Testis (tissue), 3 donors: ENCODE measurements around the gene MARCHF5. TPM values are rescaled to one million over a fixed set of nuclear protein-coding genes. Genes with fewer than 3 reads are reported as not detected.

ENCODE experiments used
- DNase-seq: peaks from one replicate; pipeline ENCODE4 v3.0.0-alpha.2; 2019
- H3K27ac ChIP-seq, 2 donors: fragments of 200-600 bp; sonication (generic); one replicate each; pipeline ENCODE4 v1.5.1; 2019
- H3K27me3 ChIP-seq: fragments of 200-600 bp; sonication (generic); one replicate; pipeline ENCODE4 v1.5.1; 2019
- H3K36me3 ChIP-seq: fragments of 200-600 bp; sonication (generic); one replicate; pipeline ENCODE4 v1.5.1; 2017; ENCODE audit warnings: low read depth; ENCODE audit errors: missing control alignments
- H3K4me1 ChIP-seq: fragments of 200-600 bp; sonication (generic); one replicate; pipeline ENCODE4 v1.5.1; 2019
- H3K4me3 ChIP-seq, 2 donors: fragments of 200-600 bp; sonication (generic); one replicate each; pipeline ENCODE4 v1.5.1; 2017 to 2019
- H3K9me3 ChIP-seq: fragments of 200-600 bp; sonication (generic); one replicate; pipeline ENCODE4 v1.5.1; 2017
- CTCF ChIP-seq, 3 experiments: fragments of 450-650 bp in 2 of 3; fragments of 200-600 bp in 1 of 3; sonication (generic) in 1 of 3; IDR thresholded peaks; one replicate each; pipeline ENCODE4 v1.5.1; 2016 to 2019; ENCODE audit warnings: antibody characterized with exemption in 3 of 3, mild to moderate bottlenecking in 2 of 3, moderate library complexity in 1 of 3
- POLR2A ChIP-seq: fragments of 450-650 bp; IDR thresholded peaks from one replicate; pipeline ENCODE4 v1.6.1; 2017; ENCODE audit warnings: antibody characterized with exemption, mild to moderate bottlenecking, moderate library complexity
- WGBS, 2 donors: methylation state at CpG; one replicate each; pipeline ENCODE4 v1.1.5; 2018; 5-methylcytosine and 5-hydroxymethylcytosine counted together
- intact Hi-C: fragments of 100-400 bp; cut with DNase I; formaldehyde crosslinking; loops from one replicate; pipeline ENCODE4 v1.15.1; 2023; ENCODE audit warnings: low total_unique reads
- polyA plus RNA-seq: library from polyadenylated mRNA; stranded (reverse); fragments of 350-450 nt; fragmentation: Illumina TruSeq; extraction: RNeasy Lipid Tissue Mini Kit (QIAGEN cat#74804); gene quantifications from one replicate; pipeline ENCODE4 v1.2.3, GENCODE V29; 2014; ENCODE audit warnings: low read depth, low replicate concordance; ENCODE audit not compliant: insufficient read depth
- total RNA-seq, 2 donors: library from RNA; depleted of rRNA; stranded (reverse); fragments of >200 nt; gene quantifications; one replicate each; pipeline ENCODE4 v1.2.3, GENCODE V29; 2016

Gene MARCHF5
- total and polyA plus RNA-seq, 3 donors from 2014 or later = 17.1 to 53.9 (median 23.3) TPM

GRCh38 chr10:92303096-92303495 is 12.1 kb downstream of the MARCHF5 start:
- Histone ChIP-seq H3K27me3 (no peaks in the 10 kb centered on the region), H3K9me3 (no peaks in the 10 kb centered on the region), H3K4me1 (no peaks in the 10 kb centered on the region), H3K27ac (no peak overlapping the region), H3K4me3 (no peak overlapping the region), H3K36me3 (no peaks in the 10 kb centered on the region)
- no peak for DNase-seq
- intact Hi-C loops = no loop called here
- no peak for TF ChIP-seq POLR2A
- TF ChIP-seq CTCF (IDR thresholded peaks at IDR 0.05) = no peak

GRCh38 chr10:92304061-92304460 is 13.1 kb downstream of the MARCHF5 start:
- Histone ChIP-seq H3K9me3 (no peaks in the 10 kb centered on the region), H3K4me3 (no peak overlapping the region), H3K27ac (no peak overlapping the region), H3K36me3 (no peaks in the 10 kb centered on the region), H3K4me1 (no peaks in the 10 kb centered on the region), H3K27me3 (no peaks in the 10 kb centered on the region)
- no peak for DNase-seq
- WGBS, 2 donors = 93 to 97% methylated on average over 1 of the region's 1 CpG
- no peak for TF ChIP-seq CTCF (IDR thresholded peaks at IDR 0.05)
- TF ChIP-seq POLR2A = no peak
- intact Hi-C loops = no loop called here

DNA sequence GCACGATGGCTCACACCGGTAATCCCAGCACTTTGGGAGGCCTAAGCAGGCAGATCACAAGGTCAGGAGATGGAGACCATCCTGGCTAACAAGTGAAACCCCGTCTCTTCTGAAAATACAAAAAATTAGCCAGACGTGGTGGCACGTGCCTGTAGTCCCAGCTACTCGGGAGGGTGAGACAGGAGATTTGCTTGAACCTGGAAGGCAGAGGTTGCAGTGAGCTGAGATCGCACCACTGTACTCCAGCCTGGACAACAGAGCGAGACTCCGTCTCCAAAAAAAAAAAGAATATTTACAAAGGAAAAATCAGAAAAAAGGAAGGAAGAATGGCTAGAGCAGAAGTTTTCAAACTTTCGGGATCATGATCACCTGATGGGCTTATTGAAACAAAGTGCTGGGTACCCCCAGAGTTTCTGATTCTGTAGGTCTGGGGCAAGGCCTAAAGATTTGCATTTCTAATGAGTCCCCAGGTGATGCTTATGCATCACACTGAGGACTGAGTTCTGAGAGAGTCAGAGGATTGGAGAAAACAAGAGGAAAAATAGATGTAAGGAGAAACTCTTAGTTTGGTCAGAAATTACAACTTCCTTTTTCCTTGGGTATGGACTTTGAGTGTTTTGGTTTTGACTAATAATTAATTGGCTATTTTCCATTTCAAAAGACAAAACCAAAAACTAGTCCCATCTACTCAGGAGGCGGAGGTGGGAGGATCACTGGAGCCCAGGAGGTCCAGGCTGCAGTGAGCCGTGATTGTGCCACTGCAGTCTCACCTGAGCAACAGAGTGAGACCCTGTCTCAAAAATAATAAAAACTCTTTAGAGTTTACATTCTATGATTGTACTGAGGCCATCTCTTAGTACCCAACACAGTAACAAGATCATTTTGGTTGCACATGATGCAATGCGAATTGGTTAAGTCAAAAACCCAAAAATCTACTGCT is 14.4 kb downstream of the MARCHF5 start:
- H3K4me3 ChIP-seq = no peak overlapping the region
- H3K9me3 ChIP-seq = no peaks in the 10 kb centered on the region
- DNase-seq = no peak
- no peaks in the 10 kb centered on the region for H3K4me1 ChIP-seq
- no peaks in the 10 kb centered on the region for H3K27me3 ChIP-seq
- 90 to 92% methylated on average over 13 of the region's 13 CpGs for WGBS, 2 donors
- no peak for TF ChIP-seq CTCF (IDR thresholded peaks at IDR 0.05)
- TF ChIP-seq POLR2A = no peak
- no peak overlapping the region for H3K27ac ChIP-seq
- H3K36me3 ChIP-seq = no peaks in the 10 kb centered on the region
- intact Hi-C loops = no loop called here

DNA sequence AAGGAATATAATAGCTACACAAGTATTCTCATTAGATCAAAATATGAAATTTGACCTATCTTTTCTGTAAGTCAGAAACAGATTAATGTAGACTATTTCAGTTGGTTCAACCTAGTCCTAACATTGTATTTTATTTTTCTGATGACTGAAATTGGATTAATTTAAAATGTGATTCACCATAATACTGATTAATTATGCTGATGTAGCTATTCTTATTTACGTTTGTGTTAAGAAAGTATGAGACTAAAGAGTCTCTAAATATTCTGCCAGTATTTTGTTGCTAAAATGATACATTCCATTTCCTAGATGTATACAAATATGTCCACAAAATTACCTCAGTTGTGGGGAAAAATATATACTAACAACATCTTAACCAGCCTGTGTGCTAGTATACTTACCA is 18.3 kb downstream of the MARCHF5 start:
- Histone ChIP-seq H3K36me3 (peaks cover 3% of the 10 kb centered on the region), H3K4me3 (no peak overlapping the region), H3K4me1 (no peaks in the 10 kb centered on the region), H3K27ac (no peak overlapping the region), H3K27me3 (no peaks in the 10 kb centered on the region), H3K9me3 (no peaks in the 10 kb centered on the region)
- no peak for DNase-seq
- 76 to 83% methylated on average over 1 of the region's 1 CpG for WGBS, 2 donors
- intact Hi-C loops = no loop called here
- TF ChIP-seq POLR2A (no peak), CTCF (IDR thresholded peaks at IDR 0.05) (no peak)

DNA sequence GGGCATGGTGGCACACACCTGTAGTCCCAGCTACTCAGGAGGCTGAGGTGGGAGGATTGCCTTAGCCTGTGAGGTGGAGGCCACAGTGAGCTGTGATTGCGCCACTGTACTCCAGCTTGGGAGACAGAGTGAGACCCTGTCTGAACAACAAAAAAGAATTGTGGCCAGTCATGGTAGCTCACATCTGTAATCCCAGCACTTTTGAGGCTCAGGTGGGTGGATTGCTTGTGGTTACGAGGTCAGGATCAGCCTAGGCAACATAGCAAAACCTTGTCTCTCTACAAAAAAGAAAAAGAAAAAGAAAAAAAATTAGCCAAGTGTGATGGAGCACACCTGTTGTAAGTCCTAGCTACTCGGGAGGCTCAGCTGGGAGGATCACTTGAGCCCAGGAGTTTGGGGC is 22.8 kb downstream of the MARCHF5 start:
- no peak for DNase-seq
- Histone ChIP-seq H3K9me3 (no peaks in the 10 kb centered on the region), H3K4me3 (no peak overlapping the region), H3K36me3 (peaks cover 3% of the 10 kb centered on the region), H3K27me3 (no peaks in the 10 kb centered on the region), H3K27ac (no peak overlapping the region), H3K4me1 (no peaks in the 10 kb centered on the region)
- 86 to 99% methylated on average over 3 of the region's 3 CpGs for WGBS, 2 donors
- intact Hi-C loops = no loop called here
- TF ChIP-seq POLR2A (no peak), CTCF (IDR thresholded peaks at IDR 0.05) (no peak)
